GM19328 (cell line): ENCODE results near the gene SLC16A11.
A peak's percentile ranks its signal among the peaks of the same experiment; 100 is the strongest.

Source experiments
- ATAC-seq: cut with Tn5 transposase; IDR thresholded peaks from one replicate; pipeline ENCODE4 v1.9.1; 2021; ENCODE audit warnings: mild to moderate bottlenecking, moderate library complexity; ENCODE audit not compliant: unreplicated experiment

SLC16A11 gene

GRCh38 chr17:7027335-7027734, 16.6 kb downstream of the SLC16A11 start:
- no peak for ATAC-seq

DNA sequence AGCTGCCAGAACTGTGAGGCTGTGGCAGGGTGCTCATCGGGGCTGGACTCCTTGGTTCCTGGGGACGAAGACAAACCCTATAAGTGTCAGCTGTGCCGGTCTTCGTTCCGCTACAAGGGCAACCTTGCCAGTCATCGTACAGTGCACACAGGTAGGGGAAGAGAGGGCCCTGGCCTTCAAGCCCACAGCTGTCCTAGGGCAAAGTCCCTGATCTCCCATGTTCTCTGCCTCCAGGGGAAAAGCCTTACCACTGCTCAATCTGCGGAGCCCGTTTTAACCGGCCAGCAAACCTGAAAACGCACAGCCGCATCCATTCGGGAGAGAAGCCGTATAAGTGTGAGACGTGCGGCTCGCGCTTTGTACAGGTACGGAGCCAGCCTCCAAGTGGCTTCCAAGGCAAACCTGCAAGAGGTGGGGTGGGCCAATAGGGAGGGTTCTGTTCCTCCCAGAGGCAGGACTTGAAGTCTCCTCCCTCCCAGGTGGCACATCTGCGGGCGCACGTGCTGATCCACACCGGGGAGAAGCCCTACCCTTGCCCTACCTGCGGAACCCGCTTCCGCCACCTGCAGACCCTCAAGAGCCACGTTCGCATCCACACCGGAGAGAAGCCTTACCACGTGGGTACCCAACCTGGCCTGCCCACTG, 17.3 kb downstream of the SLC16A11 start:
- ATAC-seq = no peak

- no peak for ATAC-seq
These were observed 18.6 kb downstream of the SLC16A11 start for GRCh38 chr17:7025245-7025644.

GRCh38 chr17:7024402-7024785, 19.5 kb downstream of the SLC16A11 start:
- no peak for ATAC-seq

- peak; percentile 45 for ATAC-seq
These were observed 20.1 kb downstream of the SLC16A11 start for GRCh38 chr17:7023576-7024401.

DNA sequence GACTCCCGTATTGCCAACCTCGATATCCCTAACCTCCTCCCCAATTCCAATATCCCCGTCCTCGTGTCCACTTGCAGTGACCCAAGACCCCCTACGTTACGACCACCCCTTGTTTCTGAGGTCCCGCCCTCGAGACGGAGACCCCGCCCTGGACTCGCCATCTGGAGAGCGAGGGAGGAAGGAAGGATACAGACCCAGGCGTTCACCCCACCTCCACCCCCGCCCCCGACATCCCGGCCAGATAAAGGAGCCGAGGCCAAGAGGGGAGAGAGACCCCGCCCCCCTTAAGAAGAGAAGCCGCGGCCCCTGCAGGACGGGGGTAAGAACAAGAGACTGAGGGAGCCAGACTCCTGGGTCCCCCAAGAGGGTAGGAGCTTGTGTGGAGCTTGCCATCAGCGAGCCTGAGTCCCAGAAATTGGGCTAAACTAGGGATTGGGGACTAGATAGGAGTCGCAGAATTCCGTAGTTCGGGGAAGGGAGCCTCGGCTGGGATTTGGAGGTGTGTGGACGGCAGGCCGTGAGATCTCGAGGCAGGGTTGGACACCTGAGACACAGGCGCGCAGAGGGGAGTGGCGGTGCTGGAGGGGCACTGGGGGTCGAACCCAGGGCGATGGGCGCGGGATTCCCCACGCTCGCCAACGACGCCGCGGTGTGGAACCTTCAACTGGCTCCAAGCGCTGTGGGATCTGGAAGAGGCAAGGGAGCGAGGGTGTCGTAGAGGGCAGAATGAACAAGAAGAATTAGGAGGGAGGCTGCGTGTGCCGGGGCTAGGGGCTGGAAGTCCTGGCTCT, 20.9 kb downstream of the SLC16A11 start, which contains the start of gene BCL6B:
TSS of gene BCL6B (plus strand) at position 270 of the 791 bp plus-strand sequence. CDS start 622 bp downstream, outside the sequence.
- no peak for ATAC-seq

DNA sequence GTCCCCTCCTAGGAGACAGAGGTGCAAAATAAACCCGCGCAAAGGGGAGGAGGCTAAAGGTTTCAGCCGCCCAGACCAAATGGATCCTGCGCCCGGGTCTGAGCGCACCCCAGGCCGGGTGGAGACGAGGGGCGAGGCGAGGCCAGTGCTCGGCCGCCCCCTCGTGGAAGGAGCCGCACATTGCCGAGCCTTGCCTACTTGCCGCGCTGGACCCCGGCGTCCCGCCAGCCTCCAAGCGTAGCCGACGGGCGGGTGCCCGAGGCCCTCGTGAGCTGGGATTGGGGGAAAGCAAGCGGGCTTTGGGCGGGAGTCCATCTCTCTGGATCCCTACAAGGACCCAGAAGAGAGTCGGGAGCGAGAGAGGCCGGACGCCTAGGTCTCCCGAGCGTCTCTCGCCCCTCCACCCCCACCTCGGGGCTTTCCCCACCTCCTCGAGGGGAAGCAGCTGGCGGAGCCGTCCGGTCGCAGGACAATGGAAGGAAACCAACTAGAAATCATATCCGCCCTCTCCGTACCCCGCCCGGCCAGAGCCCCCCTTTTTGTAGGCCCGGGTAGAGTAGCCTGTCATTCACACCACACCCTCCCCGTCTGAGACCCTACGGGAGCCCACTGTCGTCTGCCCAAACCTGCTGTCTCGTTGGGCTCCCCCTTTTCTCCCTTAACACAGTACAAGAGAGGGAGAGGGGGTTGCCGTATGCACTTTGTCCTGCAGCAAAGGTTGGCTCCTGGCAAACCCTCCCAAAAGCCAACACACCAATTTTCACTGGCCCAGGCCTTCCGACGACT, 21.7 kb downstream of the SLC16A11 start:
- ATAC-seq = no peak

DNA sequence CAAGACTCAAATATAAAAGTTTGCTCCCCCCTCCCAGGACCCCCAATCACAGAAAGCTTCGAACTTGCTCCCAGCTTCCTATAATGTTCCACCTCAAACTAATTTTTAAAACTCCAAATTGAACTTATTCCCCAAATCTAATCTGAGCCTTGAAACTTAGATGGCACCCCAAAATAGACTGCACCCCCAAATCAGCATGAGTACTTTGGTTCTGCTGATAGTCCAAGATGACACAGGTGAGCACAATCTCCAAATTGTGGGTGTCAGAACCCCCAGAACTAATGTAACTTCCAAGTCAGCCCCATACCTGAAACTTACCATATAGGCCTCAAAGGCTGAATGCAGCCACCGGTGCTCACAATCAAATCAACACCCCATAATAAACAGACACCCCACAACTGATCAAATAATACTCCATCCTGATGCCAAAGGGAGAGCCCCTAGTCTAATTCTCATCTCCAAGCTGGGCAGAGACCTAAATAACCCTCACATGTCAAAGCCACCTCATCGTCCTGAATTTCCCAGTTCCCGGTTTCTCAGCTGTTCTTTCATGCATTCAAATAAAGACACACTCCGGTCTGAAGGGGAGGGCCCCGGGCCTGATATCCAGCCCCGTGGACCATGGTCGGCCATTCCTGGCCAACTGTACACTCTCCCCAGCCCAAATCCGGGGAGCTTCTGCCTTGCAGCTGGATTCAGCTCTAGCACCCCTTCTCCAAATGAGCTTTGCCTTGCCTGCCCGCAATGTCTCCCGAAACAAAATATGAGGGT, 22.8 kb downstream of the SLC16A11 start:
- ATAC-seq = no peak

DNA sequence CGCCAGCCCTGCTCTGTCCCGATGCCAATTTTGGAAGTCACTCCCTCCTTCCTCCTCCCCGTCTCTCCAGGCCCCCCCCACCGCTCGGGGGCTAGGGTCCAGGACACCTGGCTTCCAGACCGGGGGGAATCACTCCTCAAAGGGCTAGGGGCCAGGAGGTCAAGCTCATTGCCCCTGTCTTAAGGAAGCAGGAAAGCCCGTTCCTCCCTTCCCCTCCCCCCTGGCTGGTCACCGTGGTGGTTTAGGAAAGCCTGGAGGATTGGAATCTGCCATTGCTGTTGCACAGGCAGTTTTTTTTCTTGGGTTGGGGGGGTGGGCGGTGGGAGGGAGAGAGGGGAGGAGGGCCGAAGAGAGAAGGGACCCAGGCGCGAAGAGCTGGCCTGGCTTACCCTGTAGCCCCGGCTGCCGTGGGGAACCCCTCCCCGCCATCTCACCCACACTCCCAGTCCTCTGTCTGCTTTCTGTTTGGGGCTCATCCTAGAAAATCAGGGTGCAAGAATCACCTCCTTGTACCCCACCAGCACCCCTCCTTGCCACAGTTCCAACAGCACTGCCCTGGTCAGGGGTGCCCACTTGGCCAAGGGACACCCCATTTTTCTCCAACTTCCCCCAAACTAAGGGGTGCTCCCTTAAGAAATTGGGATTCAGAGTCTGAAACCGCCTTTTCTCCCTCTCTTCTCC, 23.9 kb downstream of the SLC16A11 start:
- ATAC-seq = no peak

DNA sequence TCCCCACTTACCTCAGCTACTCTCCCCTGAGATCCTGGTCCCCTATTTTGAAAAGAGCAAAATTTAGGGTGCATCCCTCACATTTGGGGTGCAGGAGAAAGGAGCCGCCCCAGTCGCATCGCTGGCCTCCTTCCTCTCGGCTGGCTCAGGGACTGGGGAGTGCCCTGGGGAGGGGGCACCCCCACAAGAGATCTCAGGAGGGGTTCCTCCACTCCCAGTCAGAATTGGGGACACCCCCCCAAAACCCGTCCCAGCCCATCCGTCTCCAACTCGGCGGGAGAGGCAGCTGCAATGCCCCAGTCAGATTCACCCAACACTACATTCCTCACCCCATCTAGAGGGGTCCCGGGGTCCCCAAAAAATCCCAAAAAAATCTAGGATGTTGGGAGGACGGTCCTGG, 24.5 kb downstream of the SLC16A11 start:
- no peak for ATAC-seq

- ATAC-seq = no peak
These were observed 25.4 kb downstream of the SLC16A11 start for GRCh38 chr17:7018331-7018964.

DNA sequence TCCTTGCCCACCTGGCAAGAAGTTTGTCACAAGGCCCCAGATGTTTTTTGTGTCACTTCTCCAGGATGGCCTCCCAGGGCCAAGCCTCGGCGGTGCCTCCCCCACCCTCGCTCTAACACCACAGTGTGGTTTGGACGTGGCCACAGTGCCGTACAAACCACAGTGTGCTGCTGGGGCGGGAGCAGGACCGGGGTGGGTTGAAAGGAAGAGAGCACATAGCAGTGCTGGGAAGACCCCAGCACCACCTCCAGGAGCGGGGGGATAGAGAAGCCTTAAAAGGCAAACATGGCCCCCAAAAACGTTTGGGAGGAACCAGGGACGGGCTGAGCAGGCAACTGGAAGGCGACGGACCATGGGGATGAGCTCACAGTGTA, 26.1 kb downstream of the SLC16A11 start:
- ATAC-seq = no peak

GRCh38 chr17:7016886-7017826, 26.7 kb downstream of the SLC16A11 start:
- ATAC-seq = no peak

GRCh38 chr17:7016418-7016817, 27.5 kb downstream of the SLC16A11 start:
- ATAC-seq = no peak

GRCh38 chr17:7014995-7015958, 28.6 kb downstream of the SLC16A11 start:
- peak; percentile 0 for ATAC-seq

DNA sequence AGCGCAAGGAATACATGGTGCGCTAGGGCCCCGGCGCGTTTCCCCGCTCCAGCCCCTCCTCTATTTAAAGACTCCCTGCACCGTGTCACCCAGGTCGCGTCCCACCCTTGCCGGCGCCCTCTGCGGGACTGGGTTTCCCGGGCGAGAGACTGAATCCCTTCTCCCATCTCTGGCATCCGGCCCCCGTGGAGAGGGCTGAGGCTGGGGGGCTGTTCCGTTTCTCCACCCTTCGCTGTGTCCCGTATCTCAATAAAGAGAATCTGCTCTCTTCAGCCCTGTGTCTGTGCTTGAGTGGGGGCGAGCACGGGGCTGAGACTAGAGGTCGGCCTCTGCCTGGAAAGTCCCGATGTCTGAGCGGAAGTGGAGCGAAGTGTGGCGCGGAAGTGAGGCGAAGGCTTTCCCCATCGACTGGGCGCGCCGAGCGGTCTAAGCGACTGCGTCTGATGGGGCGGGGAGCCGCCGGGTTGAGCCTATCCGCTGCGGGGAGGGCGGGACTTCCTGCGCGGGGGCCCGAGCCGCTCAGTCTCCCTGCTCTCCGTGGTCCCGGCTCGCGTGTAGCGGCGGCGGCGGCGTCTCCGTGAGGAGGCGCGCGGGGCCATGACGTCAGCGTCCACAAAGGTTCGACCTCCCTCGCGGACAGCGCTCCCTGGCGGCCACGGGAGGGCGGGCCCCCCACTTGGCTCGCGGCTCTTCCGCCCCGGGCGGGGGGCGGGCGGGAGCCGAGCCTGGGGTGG, 29.5 kb downstream of the SLC16A11 start:
- ATAC-seq = peak; percentile 80
